Smooth muscle cell of trachea (primary cell): Measurements from ENCODE around the gene MARCHF3. TPM values are rescaled to one million over a fixed set of nuclear protein-coding genes. Genes with fewer than 3 reads are reported as not detected.

ENCODE experiments used
- total RNA-seq: library from RNA; depleted of rRNA; stranded (reverse); fragments of >200 nt; gene quantifications from 2 replicates; pipeline ENCODE4 v1.2.1, GENCODE V29; 2014

The MARCHF3 gene, protein sequence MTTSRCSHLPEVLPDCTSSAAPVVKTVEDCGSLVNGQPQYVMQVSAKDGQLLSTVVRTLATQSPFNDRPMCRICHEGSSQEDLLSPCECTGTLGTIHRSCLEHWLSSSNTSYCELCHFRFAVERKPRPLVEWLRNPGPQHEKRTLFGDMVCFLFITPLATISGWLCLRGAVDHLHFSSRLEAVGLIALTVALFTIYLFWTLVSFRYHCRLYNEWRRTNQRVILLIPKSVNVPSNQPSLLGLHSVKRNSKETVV
- total RNA-seq, result 6.8 and 7.4 TPM in 2 replicates

DNA sequence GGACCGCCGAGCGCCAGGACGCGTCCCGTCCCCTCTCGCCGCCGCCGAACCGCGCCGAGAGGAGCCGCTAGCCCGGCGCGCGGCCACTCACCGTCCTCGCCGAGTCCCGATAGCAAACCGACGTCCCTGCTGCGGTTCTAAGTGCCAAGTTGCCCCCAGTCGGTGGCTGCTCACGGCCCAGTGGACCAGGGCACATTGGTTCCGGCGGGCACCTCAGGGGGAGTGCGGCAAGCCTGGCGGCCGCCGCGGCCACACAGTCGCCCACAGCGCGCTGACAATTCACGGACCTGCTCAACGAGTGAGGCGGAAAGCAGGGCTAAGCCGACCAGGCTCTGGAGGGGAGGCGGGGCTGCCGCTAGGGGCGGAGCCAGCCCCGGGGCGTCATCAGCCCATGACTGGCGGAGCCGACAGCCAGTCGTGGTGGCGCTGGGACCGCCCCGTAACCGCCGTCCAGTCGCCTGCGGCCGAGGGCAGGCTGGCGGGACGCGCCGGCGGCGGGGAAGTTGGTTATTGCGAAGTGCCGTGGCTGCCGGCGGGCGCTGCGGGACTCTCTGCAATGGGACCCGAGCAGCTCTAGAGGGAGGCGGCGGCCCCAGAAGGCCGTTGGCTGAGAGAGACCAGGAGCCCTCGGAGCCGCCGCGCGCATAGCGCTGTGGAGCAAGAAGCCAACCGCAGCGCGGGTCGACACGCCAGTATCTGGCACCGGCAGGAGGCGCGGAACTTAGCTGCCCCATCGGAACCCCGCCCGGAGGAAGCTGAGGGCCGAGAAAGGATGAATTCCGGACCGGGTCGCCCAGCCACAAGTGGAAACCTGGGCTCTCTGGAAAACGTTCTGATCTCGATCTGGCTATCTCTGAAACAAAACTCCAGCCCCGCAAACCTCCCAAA, at the start of gene MARCHF3:
Gene MARCHF3 (minus strand): TSS at position 300 of the 888 bp plus-strand sequence. CDS start 112,387 bp downstream, outside the sequence.

DNA sequence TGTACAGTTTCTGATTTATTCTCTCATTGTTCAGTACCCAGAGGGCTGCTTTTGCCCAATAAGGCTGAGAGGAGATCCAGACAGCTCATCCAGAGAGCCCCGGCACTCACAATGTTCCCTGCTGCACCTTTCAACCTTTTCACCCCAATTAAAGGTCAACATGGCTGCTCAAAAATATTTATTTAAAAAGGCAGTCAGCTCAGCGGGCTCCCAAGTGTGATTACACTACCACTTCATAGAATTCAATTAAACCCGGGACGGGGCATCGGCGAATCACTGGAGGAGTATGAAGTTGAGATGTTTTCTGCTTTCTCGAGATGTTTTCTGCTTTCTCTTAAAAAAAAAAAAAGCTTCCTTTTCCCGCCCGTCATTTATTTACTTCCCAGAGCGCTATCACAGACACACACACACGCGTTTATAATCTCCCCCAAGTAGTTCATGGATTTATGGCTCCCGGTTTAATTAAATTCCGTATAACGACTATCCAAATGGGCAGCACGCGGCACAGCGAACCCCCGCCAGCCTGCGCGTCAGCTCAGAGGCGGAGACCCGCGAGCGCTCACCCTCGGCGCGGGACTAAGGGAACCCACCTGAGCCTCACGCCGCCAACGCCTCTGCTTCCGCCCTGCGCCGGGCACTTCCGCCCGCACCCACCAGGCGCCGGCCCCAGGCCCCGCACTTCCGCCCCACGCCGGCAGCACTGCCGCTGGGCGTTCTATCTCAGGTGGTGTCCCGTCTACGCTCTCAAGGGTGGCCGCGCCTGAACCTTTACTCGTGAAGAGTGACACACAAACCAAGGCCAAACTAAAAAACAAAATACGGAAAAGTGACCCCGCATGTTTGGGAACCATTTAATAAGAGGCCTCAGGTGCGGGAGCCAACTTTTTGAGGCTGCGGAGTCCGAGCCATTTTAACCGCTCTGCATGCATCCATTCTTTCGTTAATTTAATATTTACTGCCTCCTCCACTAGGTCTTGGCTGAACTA, 42.8 kb upstream of the MARCHF3 start, which contains the start of gene C5orf63:
Gene C5orf63 (minus strand): TSS at position 642 of the 986 bp plus-strand sequence. CDS start 14,507 bp downstream, outside the sequence.

Other genes with a start within 250 kb of the MARCHF3 start
- gene C5orf63, start 42.9 kb upstream of the MARCHF3 start, total RNA-seq, result 2.5 TPM in 2 replicates